Left ventricle myocardium inferior (tissue), 1 donor: ENCODE results near the gene C1orf116. TPM values are rescaled to one million over a fixed set of nuclear protein-coding genes. Genes with fewer than 3 reads are reported as not detected.

Experiments used
- DNase-seq: peaks from one replicate; pipeline ENCODE4 v3.0.0-alpha.2; 2020
- H3K27ac ChIP-seq: fragments of 200-600 bp; replicated peaks from 2 replicates; pipeline ENCODE4 v1.8.0; 2021
- H3K27me3 ChIP-seq: fragments of 200-600 bp; 2 replicates; pipeline ENCODE4 v1.8.0; 2021; ENCODE audit warnings: low read depth
- H3K36me3 ChIP-seq: fragments of 200-600 bp; 2 replicates; pipeline ENCODE4 v1.8.0; 2021
- H3K4me1 ChIP-seq: fragments of 200-600 bp; 2 replicates; pipeline ENCODE4 v1.8.0; 2021
- H3K4me3 ChIP-seq: fragments of 200-600 bp; 2 replicates; pipeline ENCODE4 v1.8.0; 2021; ENCODE audit warnings: mild to moderate bottlenecking, moderate library complexity
- H3K9me3 ChIP-seq: fragments of 200-600 bp; replicated peaks from 2 replicates; pipeline ENCODE4 v1.8.0; 2021
- CTCF ChIP-seq: fragments of 200-600 bp; IDR thresholded peaks from 2 replicates; pipeline ENCODE4 v1.8.0; 2021; ENCODE audit warnings: antibody characterized with exemption, mild to moderate bottlenecking, borderline replicate concordance
- intact Hi-C: fragments of 100-400 bp; cut with micrococcal nuclease; formaldehyde crosslinking; loops from one replicate; pipeline ENCODE4 v1.11.0; 2022
- long read RNA-seq: library from polyadenylated mRNA; unstranded; transcript quantifications from one replicate; pipeline ENCODE4 v2.0.0, GENCODE V29; 2021
- total RNA-seq: library from RNA; stranded (reverse); fragmentation: NEBNext Ultra II Directional; extraction: Animal tissue kit (Norgen Biotek cat#: 25700); gene quantifications from one replicate; pipeline ENCODE4 v1.2.1, GENCODE V29; 2021
- donor health status: DM: no; HTN: yes; CAD: no; lungs with severe emphysema.

The C1orf116 gene
- total RNA-seq: 0.74 TPM
- long read RNA-seq, full-length matches to known transcripts: 1 of 4 reads
- long read RNA-seq, partial matches to known transcripts: 3 of 4 reads
- long read RNA-seq, other reads (novel, unspliced or antisense): 0 of 4 reads

DNA sequence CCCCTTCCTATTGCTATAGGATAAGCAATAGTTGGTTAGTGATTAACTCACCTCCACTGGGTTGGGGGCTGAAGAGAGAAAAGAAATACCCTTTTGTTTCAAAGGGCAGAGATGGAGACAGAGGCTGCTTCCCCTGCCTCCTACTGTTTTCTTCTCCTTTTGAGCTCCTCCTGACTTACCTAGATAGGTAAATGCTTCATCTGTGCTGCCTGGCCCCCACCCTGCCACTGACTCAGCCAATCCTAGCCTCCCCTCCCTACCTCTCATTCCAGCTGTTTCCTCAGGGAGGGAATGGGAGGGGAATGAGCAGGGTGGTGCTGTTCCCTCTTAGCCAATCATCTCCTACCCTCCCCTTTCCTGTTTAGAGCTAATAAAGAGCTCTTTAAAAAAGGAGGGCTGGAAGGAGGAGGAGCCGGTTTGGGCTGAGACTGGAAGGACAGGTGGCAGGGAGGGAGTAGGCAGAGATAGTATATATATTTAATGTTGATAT is at the start of gene C1orf116:
TSS of gene C1orf116 (minus strand) at position 229 of the 490 bp plus-strand sequence. CDS start 5,158 bp downstream, outside the sequence.
- Histone ChIP-seq H3K27me3 (peaks cover 5% of the 10 kb centered on the region), H3K27ac (peak within 1 kb of the TSS; percentile 41), H3K36me3 (no peaks in the 10 kb centered on the region), H3K9me3 (no peaks in the 10 kb centered on the region), H3K4me1 (peaks cover 28% of the 10 kb centered on the region), H3K4me3 (no peak within 1 kb of the TSS)
- intact Hi-C loops: no loop called here
- DNase-seq: no peak
- no peak for TF ChIP-seq CTCF

DNA sequence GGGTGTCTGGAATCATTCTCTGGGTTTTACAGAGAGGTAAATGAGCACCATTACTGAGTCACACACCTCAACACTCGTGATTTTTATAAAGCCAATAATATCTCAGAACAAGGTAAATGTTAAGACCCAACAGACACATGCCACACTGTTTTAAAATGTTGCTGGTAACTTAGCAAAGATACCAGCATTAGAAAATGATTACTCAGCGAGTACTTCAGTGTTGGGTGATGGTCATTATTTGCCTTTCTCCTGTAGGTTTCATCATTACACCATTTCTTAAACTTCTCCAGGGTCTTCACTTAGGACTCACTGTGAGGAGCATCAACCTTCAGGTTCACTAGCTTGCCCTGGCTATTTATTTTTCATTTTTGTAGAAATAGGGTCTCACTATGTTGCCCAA is 49.2 kb upstream of the C1orf116 start:
- no peak for TF ChIP-seq CTCF
- intact Hi-C loops: loop anchor here (5.0 kb wide), 1 partner anchor 325 kb away; no protein-coding TSS in a partner anchor

DNA sequence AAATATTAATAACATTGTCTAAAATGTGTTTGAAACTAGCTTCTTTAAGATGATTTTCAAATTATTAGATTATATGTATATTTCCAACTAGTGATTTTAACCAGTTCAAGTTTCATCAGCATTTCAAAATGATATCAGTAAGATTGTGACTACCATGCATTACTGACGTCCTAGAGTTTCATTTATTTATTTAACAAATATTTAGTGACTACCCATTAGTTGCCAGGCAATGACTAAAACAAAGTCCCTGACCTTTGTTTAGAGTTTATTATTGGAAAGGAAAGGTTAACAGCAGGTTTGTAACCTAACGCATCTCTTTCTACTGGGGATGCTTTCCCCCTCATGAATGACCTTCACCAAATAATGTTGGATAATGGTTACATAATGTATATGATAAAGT is 48.5 kb upstream of the C1orf116 start:
- Histone ChIP-seq H3K9me3 (no peaks in the 10 kb centered on the region), H3K27me3 (no peaks in the 10 kb centered on the region), H3K4me3 (no peak overlapping the region), H3K27ac (no peak overlapping the region), H3K4me1 (peaks cover 35% of the 10 kb centered on the region), H3K36me3 (peaks cover 25% of the 10 kb centered on the region)
- no peak for DNase-seq
- intact Hi-C loops: loop anchor here (5.0 kb wide), 1 partner anchor 326 kb away; no protein-coding TSS in a partner anchor
- no peak for TF ChIP-seq CTCF

More for the DNA sequence above, 49.2 kb upstream of the C1orf116 start:
- no peaks in the 10 kb centered on the region for H3K27me3 ChIP-seq
- no peak overlapping the region for H3K27ac ChIP-seq
- H3K36me3 ChIP-seq: peaks cover 25% of the 10 kb centered on the region
- peaks cover 28% of the 10 kb centered on the region for H3K4me1 ChIP-seq
- DNase-seq: no peak
- H3K4me3 ChIP-seq: no peak overlapping the region
- no peaks in the 10 kb centered on the region for H3K9me3 ChIP-seq

DNA sequence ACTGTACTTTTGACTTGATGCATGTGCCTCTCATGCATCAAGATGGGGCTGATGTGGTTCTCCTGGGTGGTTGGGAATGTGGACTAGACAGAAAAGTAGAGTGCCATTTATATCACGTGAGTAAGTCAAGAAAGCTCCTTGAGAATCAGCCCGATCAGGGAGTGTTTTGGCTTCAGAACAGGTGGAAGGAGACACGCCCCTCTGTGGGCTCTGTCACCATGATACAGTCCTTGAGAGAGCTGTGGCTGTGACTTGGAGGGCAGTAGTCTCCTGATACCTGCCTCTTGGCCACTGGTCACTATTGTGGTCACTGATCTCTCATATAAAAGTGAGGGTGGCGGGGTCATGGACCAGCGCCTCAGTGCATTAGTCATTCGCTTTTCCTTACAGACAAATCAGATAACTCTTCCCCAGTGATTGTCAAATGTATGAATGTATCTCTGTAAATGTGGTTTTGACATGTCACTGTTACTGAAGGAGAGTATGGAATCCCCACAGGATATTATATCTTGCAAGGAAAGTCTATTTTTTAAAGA is 47.2 kb upstream of the C1orf116 start:
- no peak for TF ChIP-seq CTCF
- intact Hi-C loops: loop anchor here (5.0 kb wide), 1 partner anchor 328 kb away; no protein-coding TSS in a partner anchor
- H3K36me3 ChIP-seq: peaks cover 30% of the 10 kb centered on the region

GRCh38 chr1:207078578-207079132 is 46.1 kb upstream of the C1orf116 start:
- intact Hi-C loops: no loop called here
- peak overlapping the region; percentile 6 for H3K27ac ChIP-seq

More for the DNA sequence above, 47.2 kb upstream of the C1orf116 start:
- Histone ChIP-seq H3K27ac (no peak overlapping the region), H3K4me1 (peaks cover 45% of the 10 kb centered on the region), H3K4me3 (no peak overlapping the region), H3K27me3 (no peaks in the 10 kb centered on the region), H3K9me3 (no peaks in the 10 kb centered on the region)
- no peak for DNase-seq

More at GRCh38 chr1:207078578-207079132, 46.1 kb upstream of the C1orf116 start:
- Histone ChIP-seq H3K4me1 (peaks cover 52% of the 10 kb centered on the region), H3K9me3 (no peaks in the 10 kb centered on the region), H3K27me3 (no peaks in the 10 kb centered on the region), H3K4me3 (no peak overlapping the region), H3K36me3 (peaks cover 40% of the 10 kb centered on the region)
- no peak for DNase-seq
- TF ChIP-seq CTCF: no peak
